ENCODE data around the gene PSMF1.

Gene PSMF1

GRCh38 chr20:1164871-1165270, 46.5 kb downstream of the PSMF1 start:
- DNase-seq (ENCODE audit: low read depth): no peak

GRCh38 chr20:1165521-1165920, 47.1 kb downstream of the PSMF1 start:
- no peak for DNase-seq (ENCODE audit: low read depth)

- DNase-seq (ENCODE audit: low read depth): no peak
Measured at GRCh38 chr20:1165941-1166340, 47.5 kb downstream of the PSMF1 start.

- no peak for DNase-seq (ENCODE audit: low read depth)
Measured at GRCh38 chr20:1166948-1167720, 48.7 kb downstream of the PSMF1 start.

GRCh38 chr20:1169224-1169623, 50.8 kb downstream of the PSMF1 start:
- no peak for DNase-seq (ENCODE audit: low read depth)

GRCh38 chr20:1171461-1172093, 53.2 kb downstream of the PSMF1 start:
- no peak for DNase-seq (ENCODE audit: low read depth)

- DNase-seq (ENCODE audit: low read depth): no peak
Measured at GRCh38 chr20:1173698-1174097, 55.3 kb downstream of the PSMF1 start.

GRCh38 chr20:1174787-1175186, 56.4 kb downstream of the PSMF1 start:
- DNase-seq (ENCODE audit: low read depth): no peak

- no peak for DNase-seq (ENCODE audit: low read depth)
Measured at GRCh38 chr20:1177680-1178079, 59.3 kb downstream of the PSMF1 start.

GRCh38 chr20:1178103-1178502, 59.7 kb downstream of the PSMF1 start:
- DNase-seq (ENCODE audit: low read depth): no peak

GRCh38 chr20:1178623-1179022, 60.2 kb downstream of the PSMF1 start:
- DNase-seq (ENCODE audit: low read depth): no peak

GRCh38 chr20:1180949-1181348, 62.5 kb downstream of the PSMF1 start:
- DNase-seq (ENCODE audit: low read depth): no peak

- DNase-seq (ENCODE audit: low read depth): no peak
Measured at GRCh38 chr20:1182106-1182505, 63.7 kb downstream of the PSMF1 start.

- no peak for DNase-seq (ENCODE audit: low read depth)
Measured at GRCh38 chr20:1183153-1183552, 64.8 kb downstream of the PSMF1 start.

GRCh38 chr20:1184260-1184637, 65.8 kb downstream of the PSMF1 start:
- no peak for DNase-seq (ENCODE audit: low read depth)

GRCh38 chr20:1184638-1185315, 66.4 kb downstream of the PSMF1 start, which contains the start of gene TMEM74B:
TSS of gene TMEM74B (minus strand) at chr20:1184981. CDS start at chr20:1183801, 1,180 bp downstream.
- DNase-seq (ENCODE audit: low read depth): no peak

- no peak for DNase-seq (ENCODE audit: low read depth)
Measured at GRCh38 chr20:1185316-1185741, 66.9 kb downstream of the PSMF1 start.

- DNase-seq (ENCODE audit: low read depth): no peak
Measured at GRCh38 chr20:1185790-1186334, 67.5 kb downstream of the PSMF1 start.

GRCh38 chr20:1186367-1186991, 68.1 kb downstream of the PSMF1 start:
- no peak for DNase-seq (ENCODE audit: low read depth)

GRCh38 chr20:1187605-1188171, 69.3 kb downstream of the PSMF1 start:
- no peak for DNase-seq (ENCODE audit: low read depth)

- no peak for DNase-seq (ENCODE audit: low read depth)
Measured at GRCh38 chr20:1188347-1188746, 69.9 kb downstream of the PSMF1 start.

- DNase-seq (ENCODE audit: low read depth): no peak
Measured at GRCh38 chr20:1189827-1190226, 71.4 kb downstream of the PSMF1 start.
